Sigmoid colon (tissue), 7 donors: ENCODE results near the gene MOSPD3. TPM values are rescaled to one million over a fixed set of nuclear protein-coding genes. Genes with fewer than 3 reads are reported as not detected.

Source experiments
- DNase-seq: peaks from one replicate; pipeline ENCODE4 v3.0.0-alpha.2; 2019
- H3K27ac ChIP-seq, 4 donors: fragments of 200-600 bp; sonication (generic); one replicate each; pipeline ENCODE4 v1.5.1; 2016 to 2019; ENCODE audit warnings: mild to moderate bottlenecking in 1 of 4
- H3K27me3 ChIP-seq, 3 donors: fragments of 200-600 bp; sonication (generic); one replicate each; pipeline ENCODE4 v1.5.1; 2019; ENCODE audit warnings: mild to moderate bottlenecking in 1 of 3
- H3K36me3 ChIP-seq, 4 donors: fragments of 200-600 bp; sonication (generic); one replicate each; pipeline ENCODE4 v1.5.1; 2016 to 2019
- H3K4me1 ChIP-seq, 4 donors: fragments of 200-600 bp; sonication (generic); one replicate each; pipeline ENCODE4 v1.5.1; 2017 to 2019
- H3K4me3 ChIP-seq, 4 donors: fragments of 200-600 bp; sonication (generic); one replicate each; pipeline ENCODE4 v1.5.1; 2017 to 2019; ENCODE audit warnings: mild to moderate bottlenecking in 2 of 4, moderate library complexity in 1 of 4
- H3K9me3 ChIP-seq, 4 donors: fragments of 200-600 bp in 3 of 4; sonication (generic) in 3 of 4; one replicate each; pipeline versions ENCODE4 v1.5.1 to v1.6.1; 2013 to 2019
- CTCF ChIP-seq, 4 experiments: fragments of 450-650 bp in 3 of 4; fragments of 200-600 bp in 1 of 4; IDR thresholded peaks; one replicate each; pipeline ENCODE4 v1.5.1; 2016 to 2019; ENCODE audit warnings: antibody characterized with exemption in 4 of 4, mild to moderate bottlenecking in 3 of 4, moderate library complexity in 2 of 4
- EP300 ChIP-seq, 4 donors: sonication (generic); formaldehyde crosslinking; IDR thresholded peaks; one replicate each; pipeline ENCODE4 v1.6.1; 2017; ENCODE audit warnings: antibody characterized with exemption in 4 of 4
- POLR2A ChIP-seq, 2 donors: fragments of 450-650 bp; IDR thresholded peaks; one replicate each; pipeline ENCODE4 v1.6.1; 2016; ENCODE audit warnings: antibody characterized with exemption in 2 of 2, mild to moderate bottlenecking in 2 of 2, moderate library complexity in 2 of 2
- POLR2AphosphoS5 ChIP-seq, 4 donors: sonication (generic); formaldehyde crosslinking; IDR thresholded peaks; one replicate each; pipeline ENCODE4 v1.6.1; 2017; ENCODE audit warnings: antibody characterized with exemption in 4 of 4
- WGBS, 2 donors: extraction: QIAGEN DNeasy Blood & Tissue Kit; methylation state at CpG; one replicate each; pipeline ENCODE4 v1.1.7; 2013; 5-methylcytosine and 5-hydroxymethylcytosine counted together
- intact Hi-C: fragments of 100-400 bp; cut with DNase I; formaldehyde crosslinking; loops from one replicate; pipeline ENCODE4 v1.15.1; 2023
- polyA plus RNA-seq, 3 donors: library from polyadenylated mRNA; stranded (reverse); fragments of 200-250 nt; gene quantifications; one replicate each; pipeline ENCODE4 v1.2.3, GENCODE V29; 2013
- total RNA-seq, 4 donors: library from RNA; depleted of rRNA; stranded (reverse); fragments of >200 nt; gene quantifications; one replicate each; pipeline ENCODE4 v1.1.0, GENCODE V29; 2016
- donor health status: healthy with polysubstance abuse.
- donor health status: Bipolar disorder and iron deficiency.
- donor health status: healthy.

Gene MOSPD3
- total and polyA plus RNA-seq, 7 donors = 8.0 to 19.2 (median 16.4) TPM

- Histone ChIP-seq H3K4me1 (no peaks in the 10 kb centered on the region), H3K4me3 (no peak overlapping the region), H3K36me3 (peaks cover 34 to 74% (median 58%) of the 10 kb centered on the region in 4 donors), H3K27ac (no peak overlapping the region), H3K27me3 (peaks cover 0 to 42% (median 0%) of the 10 kb centered on the region in 3 donors), H3K9me3 (no peaks in the 10 kb centered on the region)
- DNase-seq = no peak
- TF ChIP-seq POLR2A (IDR thresholded peaks at IDR 0.05) (no peak), CTCF (IDR thresholded peaks at IDR 0.05) (no peak), POLR2AphosphoS5 (IDR thresholded peaks at IDR 0.05) (no peak), EP300 (IDR thresholded peaks at IDR 0.05) (no peak)
- intact Hi-C loops = no loop called here
- WGBS, 2 donors = 91 to 92% methylated on average over 17 of the region's 17 CpGs
Measured at GRCh38 chr7:100575746-100576383, 36.5 kb upstream of the MOSPD3 start.

- Histone ChIP-seq H3K36me3 (peaks cover 40 to 80% (median 65%) of the 10 kb centered on the region in 4 donors), H3K27me3 (peaks cover 0 to 36% (median 0%) of the 10 kb centered on the region in 3 donors)
- no peak for TF ChIP-seq POLR2AphosphoS5 (IDR thresholded peaks at IDR 0.05)
Measured at GRCh38 chr7:100576384-100576993, 35.9 kb upstream of the MOSPD3 start.

GRCh38 chr7:100577103-100577502 is 35.2 kb upstream of the MOSPD3 start:
- 95% methylated on average over 24 of the region's 24 CpGs for WGBS, 2 donors
- Histone ChIP-seq H3K4me1 (no peaks in the 10 kb centered on the region), H3K27ac (no peak overlapping the region), H3K4me3 (no peak overlapping the region), H3K9me3 (no peaks in the 10 kb centered on the region), H3K27me3 (peaks cover 0 to 31% (median 0%) of the 10 kb centered on the region in 3 donors), H3K36me3 (peaks cover 46 to 86% (median 71%) of the 10 kb centered on the region in 4 donors)
- intact Hi-C loops = no loop called here
- DNase-seq = peak; percentile 54
- TF ChIP-seq POLR2AphosphoS5 (IDR thresholded peaks at IDR 0.05) (no peak), POLR2A (IDR thresholded peaks at IDR 0.05) (no peak), CTCF (IDR thresholded peaks at IDR 0.05) (no peak), EP300 (IDR thresholded peaks at IDR 0.05) (no peak)

More at GRCh38 chr7:100576384-100576993, 35.9 kb upstream of the MOSPD3 start:
- Histone ChIP-seq H3K4me3 (no peak overlapping the region), H3K27ac (no peak overlapping the region), H3K4me1 (no peaks in the 10 kb centered on the region), H3K9me3 (no peaks in the 10 kb centered on the region)
- DNase-seq = peak; percentile 61
- intact Hi-C loops = no loop called here
- WGBS, 2 donors = 94 to 96% methylated on average over 13 of the region's 13 CpGs

- intact Hi-C loops = no loop called here
- Histone ChIP-seq H3K27me3 (peaks cover 0 to 27% (median 0%) of the 10 kb centered on the region in 3 donors), H3K4me1 (peaks cover 0 to 3% (median under 1%) of the 10 kb centered on the region in 4 donors), H3K27ac (no peak overlapping the region), H3K9me3 (no peaks in the 10 kb centered on the region), H3K4me3 (no peak overlapping the region), H3K36me3 (peaks cover 50 to 88% (median 73%) of the 10 kb centered on the region in 4 donors)
- WGBS, 2 donors = 92 to 95% methylated on average over 14 of the region's 14 CpGs
- TF ChIP-seq POLR2A (IDR thresholded peaks at IDR 0.05) (no peak), CTCF (IDR thresholded peaks at IDR 0.05) (no peak), POLR2AphosphoS5 (IDR thresholded peaks at IDR 0.05) (no peak), EP300 (IDR thresholded peaks at IDR 0.05) (no peak)
- peak; percentile 57 for DNase-seq
Measured at GRCh38 chr7:100577507-100577906, 34.8 kb upstream of the MOSPD3 start.
